Stimulated activated CD4-positive, alpha-beta T cell treated with anti-CD3 and anti-CD28 coated beads, Interleukin-2, amount 100 ng/mL, for 4 hours (primary cell): ENCODE results near the gene SEMA4D.

ENCODE experiments used
- DNase-seq: peaks from one replicate; pipeline ENCODE4 v3.0.0-alpha.2; 2020; ENCODE audit warnings: low read depth

SEMA4D gene

GRCh38 chr9:89497978-89498851 lies at the start of gene SEMA4D:
TSS of gene SEMA4D (minus strand) at chr9:89498113. CDS start at chr9:89405456, 92,657 bp downstream.
- peak; percentile 60 for DNase-seq

GRCh38 chr9:89547000-89547399 lies 49.1 kb upstream of the SEMA4D start:
- DNase-seq: no peak

- no peak for DNase-seq
These were observed 46.4 kb upstream of the SEMA4D start for GRCh38 chr9:89544279-89544661.

GRCh38 chr9:89543621-89544278 lies 45.8 kb upstream of the SEMA4D start:
- DNase-seq: no peak

- DNase-seq: no peak
These were observed 45.2 kb upstream of the SEMA4D start for GRCh38 chr9:89543111-89543510.

- DNase-seq: no peak
These were observed 44.6 kb upstream of the SEMA4D start for GRCh38 chr9:89542401-89543021.

GRCh38 chr9:89541798-89542197 lies 43.9 kb upstream of the SEMA4D start:
- DNase-seq: no peak

GRCh38 chr9:89539374-89539773 lies 41.5 kb upstream of the SEMA4D start:
- no peak for DNase-seq

- no peak for DNase-seq
These were observed 41.0 kb upstream of the SEMA4D start for GRCh38 chr9:89538871-89539270.

GRCh38 chr9:89537166-89537565 lies 39.3 kb upstream of the SEMA4D start:
- DNase-seq: no peak

- DNase-seq: no peak
These were observed 38.7 kb upstream of the SEMA4D start for GRCh38 chr9:89536600-89536999.

- DNase-seq: no peak
These were observed 38.2 kb upstream of the SEMA4D start for GRCh38 chr9:89536145-89536574.

GRCh38 chr9:89535461-89535860 lies 37.5 kb upstream of the SEMA4D start:
- DNase-seq: no peak

- DNase-seq: no peak
These were observed 36.8 kb upstream of the SEMA4D start for GRCh38 chr9:89534515-89535287.

- no peak for DNase-seq
These were observed 35.6 kb upstream of the SEMA4D start for GRCh38 chr9:89533411-89534095.

- no peak for DNase-seq
These were observed 35.0 kb upstream of the SEMA4D start for GRCh38 chr9:89532944-89533343.

GRCh38 chr9:89532478-89532877 lies 34.6 kb upstream of the SEMA4D start:
- peak; percentile 38 for DNase-seq

GRCh38 chr9:89531766-89532165 lies 33.9 kb upstream of the SEMA4D start:
- DNase-seq: no peak

GRCh38 chr9:89530726-89531125 lies 32.8 kb upstream of the SEMA4D start:
- DNase-seq: no peak

GRCh38 chr9:89529243-89530035 lies 31.5 kb upstream of the SEMA4D start:
- DNase-seq: no peak

GRCh38 chr9:89528540-89528939 lies 30.6 kb upstream of the SEMA4D start:
- no peak for DNase-seq
